BLaER1 (cell line): ENCODE data around the gene CCL20.

Experiments used
- H3K27ac ChIP-seq: shearing (Covaris generic); formaldehyde crosslinking; 2 replicates; pipeline ENCODE4 v1.8.1; 2022
- H3K27me3 ChIP-seq: shearing (Covaris generic); formaldehyde crosslinking; 2 replicates; pipeline ENCODE4 v1.8.1; 2022
- H3K36me3 ChIP-seq: shearing (Covaris generic); formaldehyde crosslinking; 2 replicates; pipeline ENCODE4 v1.8.1; 2022
- H3K4me1 ChIP-seq: shearing (Covaris generic); formaldehyde crosslinking; 2 replicates; pipeline ENCODE4 v1.8.1; 2022
- H3K4me2 ChIP-seq: shearing (Covaris generic); formaldehyde crosslinking; 2 replicates; pipeline ENCODE4 v1.8.1; 2022
- H3K4me3 ChIP-seq: shearing (Covaris generic); formaldehyde crosslinking; 2 replicates; pipeline ENCODE4 v1.8.1; 2022
- H3K9ac ChIP-seq: shearing (Covaris generic); formaldehyde crosslinking; 2 replicates; pipeline ENCODE4 v1.8.1; 2022
- H3K9me3 ChIP-seq: shearing (Covaris generic); formaldehyde crosslinking; 2 replicates; pipeline ENCODE4 v1.8.1; 2022
- H4K20me1 ChIP-seq: shearing (Covaris generic); formaldehyde crosslinking; 2 replicates; pipeline ENCODE4 v1.8.1; 2022
- Cebpa-rat ChIP-seq: shearing (Covaris generic); IDR thresholded peaks from 2 replicates; pipeline ENCODE4 v1.8.1; 2022

Gene CCL20, protein sequence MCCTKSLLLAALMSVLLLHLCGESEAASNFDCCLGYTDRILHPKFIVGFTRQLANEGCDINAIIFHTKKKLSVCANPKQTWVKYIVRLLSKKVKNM

GRCh38 chr2:227813562-227814353, at the start of gene CCL20:
CCL20 (plus strand) TSS chr2:227813842; CDS start chr2:227813912, 70 bp downstream.
- H3K4me1 ChIP-seq: no peaks in the 10 kb centered on the region
- no peak within 1 kb of the TSS for H3K4me2 ChIP-seq
- H3K4me3 ChIP-seq: no peak within 1 kb of the TSS
- H3K9me3 ChIP-seq: no peaks in the 10 kb centered on the region
- no peaks in the 10 kb centered on the region for H4K20me1 ChIP-seq
- H3K9ac ChIP-seq: no peak within 1 kb of the TSS
- no peaks in the 10 kb centered on the region for H3K27me3 ChIP-seq
- TF ChIP-seq Cebpa-rat: no peak
- no peaks in the 10 kb centered on the region for H3K36me3 ChIP-seq
- no peak within 1 kb of the TSS for H3K27ac ChIP-seq

- no peak overlapping the region for H3K4me3 ChIP-seq
- H3K9me3 ChIP-seq: no peaks in the 10 kb centered on the region
- no peaks in the 10 kb centered on the region for H3K4me1 ChIP-seq
- no peaks in the 10 kb centered on the region for H3K27me3 ChIP-seq
- no peaks in the 10 kb centered on the region for H4K20me1 ChIP-seq
- H3K9ac ChIP-seq: no peak overlapping the region
- H3K36me3 ChIP-seq: no peaks in the 10 kb centered on the region
- no peak overlapping the region for H3K4me2 ChIP-seq
- H3K27ac ChIP-seq: no peak overlapping the region
- no peak for TF ChIP-seq Cebpa-rat
Observed at GRCh38 chr2:227765788-227766372, 47.8 kb upstream of the CCL20 start.

- no peak overlapping the region for H3K9ac ChIP-seq
- H3K27me3 ChIP-seq: no peaks in the 10 kb centered on the region
- no peak for TF ChIP-seq Cebpa-rat
- no peaks in the 10 kb centered on the region for H3K9me3 ChIP-seq
- H4K20me1 ChIP-seq: no peaks in the 10 kb centered on the region
- no peaks in the 10 kb centered on the region for H3K36me3 ChIP-seq
- H3K4me2 ChIP-seq: no peak overlapping the region
- no peak overlapping the region for H3K27ac ChIP-seq
- no peaks in the 10 kb centered on the region for H3K4me1 ChIP-seq
- no peak overlapping the region for H3K4me3 ChIP-seq
Observed at GRCh38 chr2:227766373-227766883, 47.2 kb upstream of the CCL20 start.

DNA sequence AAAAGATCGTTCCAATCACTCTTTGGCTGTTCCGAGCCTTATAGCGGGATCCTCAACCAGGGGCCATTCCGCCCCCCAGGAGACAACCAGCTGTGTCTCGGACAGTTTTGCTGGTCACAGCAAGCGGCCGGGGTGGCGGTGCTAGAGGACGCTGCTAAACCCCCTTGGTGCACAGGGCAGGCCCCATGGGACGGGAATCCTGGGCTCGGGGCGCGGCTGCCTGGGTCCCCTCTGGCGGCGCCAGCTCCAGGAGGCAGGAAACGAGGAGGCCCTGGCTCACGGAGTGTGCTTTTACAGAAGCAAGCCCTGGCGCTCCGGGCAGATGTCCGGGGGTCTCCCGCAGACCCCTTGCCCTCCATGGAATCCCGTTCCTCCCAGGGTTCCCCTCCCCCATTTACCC, 45.8 kb upstream of the CCL20 start:
- Histone ChIP-seq H3K9ac (no peak overlapping the region), H3K4me2 (no peak overlapping the region), H3K9me3 (no peaks in the 10 kb centered on the region), H3K36me3 (no peaks in the 10 kb centered on the region), H3K27ac (no peak overlapping the region), H3K4me1 (no peaks in the 10 kb centered on the region), H3K4me3 (no peak overlapping the region), H4K20me1 (no peaks in the 10 kb centered on the region), H3K27me3 (no peaks in the 10 kb centered on the region)
- no peak for TF ChIP-seq Cebpa-rat

- Histone ChIP-seq H4K20me1 (no peaks in the 10 kb centered on the region), H3K27me3 (no peaks in the 10 kb centered on the region), H3K4me2 (no peak overlapping the region), H3K9ac (no peak overlapping the region), H3K4me1 (no peaks in the 10 kb centered on the region), H3K36me3 (no peaks in the 10 kb centered on the region), H3K9me3 (no peaks in the 10 kb centered on the region), H3K4me3 (no peak overlapping the region), H3K27ac (no peak overlapping the region)
- no peak for TF ChIP-seq Cebpa-rat
Observed at GRCh38 chr2:227772197-227772661, 41.4 kb upstream of the CCL20 start.

DNA sequence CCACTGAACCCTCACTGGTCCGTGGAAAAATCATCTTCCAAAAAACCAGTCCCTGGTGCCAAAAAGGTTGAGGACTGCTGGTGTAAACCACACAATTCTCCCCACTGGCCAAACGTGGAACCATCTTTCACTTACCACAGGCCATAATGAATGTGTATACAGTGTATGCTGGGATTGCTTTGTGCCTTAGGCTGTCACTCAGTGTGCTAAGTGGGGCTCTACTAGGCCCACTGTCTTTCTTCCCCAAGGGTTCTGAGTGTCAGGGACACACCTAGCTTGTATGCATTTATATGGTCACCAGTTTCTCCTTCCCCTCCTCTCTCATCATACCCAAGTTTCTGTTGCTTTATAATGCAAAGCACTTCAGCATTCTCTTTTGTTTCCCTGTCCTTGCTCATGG, 40.7 kb upstream of the CCL20 start:
- Histone ChIP-seq H4K20me1 (no peaks in the 10 kb centered on the region), H3K27ac (no peak overlapping the region), H3K4me2 (no peak overlapping the region), H3K9ac (no peak overlapping the region), H3K36me3 (no peaks in the 10 kb centered on the region), H3K4me3 (no peak overlapping the region), H3K4me1 (no peaks in the 10 kb centered on the region), H3K9me3 (no peaks in the 10 kb centered on the region), H3K27me3 (no peaks in the 10 kb centered on the region)
- TF ChIP-seq Cebpa-rat: no peak

- no peak overlapping the region for H3K4me2 ChIP-seq
- no peaks in the 10 kb centered on the region for H3K9me3 ChIP-seq
- no peak overlapping the region for H3K9ac ChIP-seq
- TF ChIP-seq Cebpa-rat: no peak
- H4K20me1 ChIP-seq: no peaks in the 10 kb centered on the region
- no peak overlapping the region for H3K4me3 ChIP-seq
- no peak overlapping the region for H3K27ac ChIP-seq
- no peaks in the 10 kb centered on the region for H3K27me3 ChIP-seq
- H3K4me1 ChIP-seq: no peaks in the 10 kb centered on the region
- no peaks in the 10 kb centered on the region for H3K36me3 ChIP-seq
Observed at GRCh38 chr2:227774011-227774624, 39.5 kb upstream of the CCL20 start.

DNA sequence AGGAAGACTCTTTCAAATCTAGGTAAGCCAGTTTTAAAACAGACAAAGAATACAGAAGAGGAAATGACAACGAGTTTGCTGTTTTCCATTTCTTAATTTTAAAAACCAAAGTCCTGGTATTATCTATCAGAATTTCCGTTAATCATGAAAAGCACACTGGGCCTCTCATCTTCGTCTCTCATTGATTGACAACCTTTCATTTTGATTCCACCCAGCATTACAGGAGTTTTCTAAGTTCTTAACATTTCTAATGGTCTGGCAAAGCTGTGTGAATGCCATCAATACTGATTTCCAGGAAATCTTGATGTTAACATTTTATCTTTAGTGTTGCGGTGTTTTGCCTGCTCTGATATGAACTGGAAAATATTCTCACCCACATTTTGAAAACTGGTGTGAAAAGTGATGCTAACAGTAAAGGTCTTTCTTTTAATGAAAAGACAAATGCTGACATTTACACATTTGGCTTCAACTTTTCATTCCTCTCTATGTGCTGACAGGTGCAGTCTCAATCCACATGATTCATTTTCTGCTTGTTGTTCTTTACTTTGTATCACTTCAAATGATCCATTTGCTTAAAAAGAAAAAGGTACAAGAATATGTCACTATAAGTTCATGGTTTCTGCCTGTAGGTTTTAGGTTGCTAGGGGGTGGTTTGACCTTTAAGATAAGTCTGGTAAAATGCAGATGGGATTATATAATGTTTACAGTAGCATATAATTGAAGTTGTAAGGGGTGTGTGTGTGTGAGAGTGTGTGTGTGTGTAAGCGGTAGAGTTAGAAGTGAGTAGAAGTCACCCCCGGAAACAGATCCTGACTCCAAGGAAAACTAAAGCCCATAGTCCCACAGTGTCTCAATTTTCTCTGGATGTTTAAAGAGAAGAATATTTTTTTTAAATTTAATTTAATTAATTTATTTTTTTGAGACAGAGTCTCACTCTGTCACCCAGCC, 38.5 kb upstream of the CCL20 start:
- H3K27me3 ChIP-seq: no peaks in the 10 kb centered on the region
- no peaks in the 10 kb centered on the region for H4K20me1 ChIP-seq
- no peak overlapping the region for H3K27ac ChIP-seq
- no peaks in the 10 kb centered on the region for H3K36me3 ChIP-seq
- H3K4me3 ChIP-seq: no peak overlapping the region
- H3K4me2 ChIP-seq: no peak overlapping the region
- H3K9ac ChIP-seq: no peak overlapping the region
- H3K9me3 ChIP-seq: no peaks in the 10 kb centered on the region
- no peak for TF ChIP-seq Cebpa-rat
- H3K4me1 ChIP-seq: no peaks in the 10 kb centered on the region

DNA sequence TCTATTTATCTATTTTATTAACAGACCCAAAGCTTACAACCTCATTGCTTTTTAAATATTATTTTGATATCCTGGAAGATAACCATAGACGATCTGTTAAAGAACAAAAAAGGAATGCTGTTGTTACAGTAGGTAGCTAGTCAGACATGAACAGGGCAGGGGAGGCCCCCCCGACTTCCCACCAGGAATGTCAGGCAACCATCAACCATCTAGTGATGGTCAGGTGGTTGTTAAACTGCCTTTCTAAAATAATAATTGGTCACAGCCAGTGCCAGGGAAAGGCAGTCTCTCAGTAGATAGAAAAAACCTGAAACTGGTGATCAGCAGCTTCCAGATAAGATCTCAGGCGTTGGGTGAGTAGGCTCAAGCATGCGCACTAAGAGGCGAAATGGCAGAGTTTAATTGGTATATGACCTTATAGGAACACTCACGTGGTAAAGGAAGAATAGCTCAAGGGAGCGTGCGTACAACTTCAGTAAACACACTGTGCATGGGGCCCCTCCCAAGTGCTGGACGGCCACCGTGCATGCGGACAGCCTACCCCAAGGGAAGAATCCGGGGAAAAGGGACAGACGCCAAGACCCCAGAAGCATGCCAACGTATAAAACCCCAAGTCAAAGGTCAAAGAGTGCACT, 32.5 kb upstream of the CCL20 start:
- H3K4me2 ChIP-seq: no peak overlapping the region
- H3K27ac ChIP-seq: no peak overlapping the region
- TF ChIP-seq Cebpa-rat: no peak
- H3K9ac ChIP-seq: no peak overlapping the region
- H4K20me1 ChIP-seq: no peaks in the 10 kb centered on the region
- no peaks in the 10 kb centered on the region for H3K36me3 ChIP-seq
- peaks cover 8% of the 10 kb centered on the region; the same call in 1 of the 2 replicates for H3K4me1 ChIP-seq
- H3K9me3 ChIP-seq: no peaks in the 10 kb centered on the region
- H3K27me3 ChIP-seq: no peaks in the 10 kb centered on the region
- no peak overlapping the region for H3K4me3 ChIP-seq
